GM12873 (cell line): ENCODE results near the gene FEV.

ENCODE experiments used
- TF ChIP-seq, protein P1 (sequence below): IDR thresholded peaks from 2 replicates; pipeline ENCODE4 v1.5.1; 2012; ENCODE audit warnings: low read depth, mild to moderate bottlenecking, moderate library complexity, low read length, control low read depth; ENCODE audit not compliant: insufficient read depth; ENCODE audit errors: missing control alignments

FEV gene

DNA sequence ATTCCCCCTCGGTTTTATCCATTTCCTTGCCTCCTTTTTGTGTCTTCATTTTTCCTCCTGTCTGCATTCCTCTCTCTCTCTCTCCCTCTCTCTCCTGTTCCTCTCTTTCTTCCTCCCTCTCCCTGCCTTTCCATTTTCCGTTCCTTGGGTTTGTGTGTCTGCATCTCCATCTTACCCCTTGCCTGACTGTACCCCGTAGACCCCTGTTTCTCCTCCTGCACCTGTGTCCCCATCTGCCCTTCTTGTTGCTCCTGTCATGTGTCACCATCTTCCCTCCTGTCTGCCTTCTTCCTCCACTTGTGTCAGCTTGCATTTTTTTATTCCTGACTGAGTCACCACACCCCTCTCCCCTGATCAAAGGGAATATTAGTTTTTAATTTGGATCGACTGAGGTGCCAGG lies 23.8 kb downstream of the FEV start:
- TF ChIP-seq, protein P1, sequence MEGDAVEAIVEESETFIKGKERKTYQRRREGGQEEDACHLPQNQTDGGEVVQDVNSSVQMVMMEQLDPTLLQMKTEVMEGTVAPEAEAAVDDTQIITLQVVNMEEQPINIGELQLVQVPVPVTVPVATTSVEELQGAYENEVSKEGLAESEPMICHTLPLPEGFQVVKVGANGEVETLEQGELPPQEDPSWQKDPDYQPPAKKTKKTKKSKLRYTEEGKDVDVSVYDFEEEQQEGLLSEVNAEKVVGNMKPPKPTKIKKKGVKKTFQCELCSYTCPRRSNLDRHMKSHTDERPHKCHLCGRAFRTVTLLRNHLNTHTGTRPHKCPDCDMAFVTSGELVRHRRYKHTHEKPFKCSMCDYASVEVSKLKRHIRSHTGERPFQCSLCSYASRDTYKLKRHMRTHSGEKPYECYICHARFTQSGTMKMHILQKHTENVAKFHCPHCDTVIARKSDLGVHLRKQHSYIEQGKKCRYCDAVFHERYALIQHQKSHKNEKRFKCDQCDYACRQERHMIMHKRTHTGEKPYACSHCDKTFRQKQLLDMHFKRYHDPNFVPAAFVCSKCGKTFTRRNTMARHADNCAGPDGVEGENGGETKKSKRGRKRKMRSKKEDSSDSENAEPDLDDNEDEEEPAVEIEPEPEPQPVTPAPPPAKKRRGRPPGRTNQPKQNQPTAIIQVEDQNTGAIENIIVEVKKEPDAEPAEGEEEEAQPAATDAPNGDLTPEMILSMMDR, result no peak

DNA sequence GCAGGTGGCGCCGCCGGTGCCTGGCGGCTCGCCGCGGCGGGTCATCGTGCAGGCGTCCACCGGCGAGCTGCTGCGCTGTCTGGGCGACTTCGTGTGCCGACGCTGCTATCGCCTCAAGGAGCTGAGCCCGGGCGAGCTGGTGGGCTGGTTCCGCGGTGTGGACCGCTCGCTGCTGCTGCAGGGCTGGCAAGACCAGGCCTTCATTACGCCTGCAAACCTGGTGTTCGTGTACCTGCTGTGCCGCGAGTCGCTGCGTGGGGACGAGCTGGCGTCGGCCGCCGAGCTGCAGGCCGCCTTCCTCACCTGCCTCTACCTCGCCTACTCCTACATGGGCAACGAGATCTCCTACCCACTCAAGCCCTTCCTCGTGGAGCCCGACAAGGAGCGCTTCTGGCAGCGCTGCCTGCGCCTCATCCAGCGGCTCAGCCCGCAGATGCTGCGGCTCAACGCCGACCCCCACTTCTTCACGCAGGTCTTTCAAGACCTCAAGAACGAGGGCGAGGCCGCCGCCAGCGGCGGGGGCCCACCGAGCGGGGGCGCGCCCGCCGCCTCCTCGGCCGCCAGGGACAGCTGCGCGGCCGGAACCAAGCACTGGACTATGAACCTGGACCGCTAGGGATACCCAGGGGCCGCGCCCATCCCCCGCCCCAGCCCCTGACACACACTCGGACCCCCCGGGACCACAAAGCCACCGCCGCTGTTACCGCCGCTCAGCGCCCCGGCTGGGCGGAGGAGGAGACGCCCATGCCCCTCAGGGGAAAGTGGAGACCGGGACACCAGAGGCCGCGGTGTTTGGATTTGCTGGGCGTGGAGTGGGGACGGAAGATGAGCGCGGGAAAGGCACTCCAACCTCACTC lies 24.4 kb downstream of the FEV start:
- TF ChIP-seq, protein P1, result no peak

DNA sequence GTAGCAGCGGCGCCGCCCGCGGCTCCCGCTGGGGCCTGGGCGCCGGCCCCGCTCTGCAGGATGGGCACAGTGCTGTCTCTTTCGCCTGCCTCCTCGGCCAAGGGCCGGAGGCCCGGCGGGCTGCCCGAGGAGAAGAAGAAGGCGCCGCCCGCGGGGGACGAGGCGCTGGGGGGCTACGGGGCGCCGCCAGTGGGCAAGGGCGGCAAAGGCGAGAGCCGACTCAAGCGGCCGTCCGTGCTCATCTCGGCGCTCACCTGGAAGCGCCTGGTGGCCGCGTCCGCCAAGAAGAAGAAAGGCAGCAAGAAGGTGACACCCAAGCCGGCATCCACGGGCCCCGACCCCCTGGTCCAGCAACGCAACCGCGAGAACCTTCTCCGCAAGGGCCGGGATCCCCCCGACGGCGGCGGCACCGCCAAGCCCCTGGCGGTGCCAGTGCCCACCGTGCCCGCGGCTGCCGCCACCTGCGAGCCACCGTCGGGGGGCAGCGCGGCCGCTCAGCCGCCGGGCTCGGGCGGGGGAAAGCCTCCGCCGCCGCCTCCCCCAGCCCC lies 25.1 kb downstream of the FEV start:
- TF ChIP-seq, protein P1, result no peak

DNA sequence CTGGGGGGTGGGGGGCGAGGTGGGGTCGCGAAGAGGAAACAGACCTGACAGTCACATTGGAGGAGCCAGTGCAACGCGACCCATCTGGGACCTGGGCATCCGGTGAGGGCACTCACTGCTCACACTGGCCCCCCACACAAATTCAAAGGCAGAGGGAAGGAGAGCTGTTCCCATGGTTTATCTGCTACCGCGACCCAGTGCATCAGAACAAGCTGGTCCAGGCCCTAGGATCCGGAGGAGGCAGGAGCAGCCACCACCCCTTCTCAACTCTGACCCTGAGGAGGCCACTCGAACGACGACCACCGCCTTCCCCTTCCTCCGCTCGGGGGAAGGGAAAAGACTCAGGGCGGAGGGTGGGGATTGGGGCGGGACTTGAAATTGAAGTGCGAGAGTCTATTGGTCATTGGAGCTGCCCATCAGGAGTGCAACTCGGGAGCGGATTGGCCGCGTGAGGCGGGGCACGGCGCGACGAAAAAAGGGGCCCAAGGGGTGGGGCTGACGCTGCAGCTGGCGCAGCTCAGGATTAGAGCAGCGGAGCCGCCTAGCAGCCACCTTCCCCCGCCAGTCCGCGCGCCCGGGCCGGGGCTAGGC lies 25.7 kb downstream of the FEV start, which contains the start of gene CDK5R2:
Gene CDK5R2 (plus strand): TSS at position 526 of the 591 bp plus-strand sequence. CDS start 155 bp downstream, outside the sequence.
- TF ChIP-seq, protein P1, result no peak

DNA sequence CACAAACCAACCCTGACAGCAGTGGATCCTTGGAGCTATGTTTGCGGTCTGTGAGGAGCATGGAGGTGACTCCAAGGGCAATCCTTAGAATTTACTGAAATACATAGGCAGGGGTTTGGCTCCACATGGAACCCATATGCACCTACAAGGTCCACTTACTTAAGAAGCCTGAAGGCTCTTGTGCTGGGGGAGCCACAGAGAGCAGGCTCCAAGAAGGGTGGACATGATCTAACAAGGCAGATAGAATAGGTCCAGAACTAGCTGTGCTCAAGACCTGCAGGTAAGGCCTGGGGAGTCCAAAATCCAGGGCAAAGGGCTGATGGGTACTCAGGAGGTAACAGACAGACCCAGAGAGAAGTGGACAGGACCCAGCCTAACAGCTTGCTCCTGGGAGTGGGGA lies 26.7 kb downstream of the FEV start:
- TF ChIP-seq, protein P1, result no peak

DNA sequence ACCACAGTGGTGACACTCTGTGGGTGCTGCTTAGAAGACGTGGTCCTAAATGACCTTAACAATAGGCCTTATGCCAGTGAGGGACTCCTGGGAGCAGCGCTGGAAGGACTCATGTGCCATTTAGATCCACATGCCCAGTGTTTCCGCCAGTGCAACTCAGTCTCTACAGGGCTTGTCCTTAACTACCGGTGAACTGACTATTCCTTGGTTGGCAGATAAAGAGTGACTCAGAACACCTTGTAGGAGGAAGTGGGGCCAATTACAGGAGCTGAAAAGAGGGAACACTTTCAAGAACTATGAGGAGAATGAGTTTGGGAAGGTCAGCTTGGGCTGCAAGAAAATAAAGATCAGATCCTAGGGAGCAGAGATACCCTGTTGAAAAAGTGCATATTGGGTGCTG lies 27.3 kb downstream of the FEV start:
- TF ChIP-seq, protein P1, result no peak

DNA sequence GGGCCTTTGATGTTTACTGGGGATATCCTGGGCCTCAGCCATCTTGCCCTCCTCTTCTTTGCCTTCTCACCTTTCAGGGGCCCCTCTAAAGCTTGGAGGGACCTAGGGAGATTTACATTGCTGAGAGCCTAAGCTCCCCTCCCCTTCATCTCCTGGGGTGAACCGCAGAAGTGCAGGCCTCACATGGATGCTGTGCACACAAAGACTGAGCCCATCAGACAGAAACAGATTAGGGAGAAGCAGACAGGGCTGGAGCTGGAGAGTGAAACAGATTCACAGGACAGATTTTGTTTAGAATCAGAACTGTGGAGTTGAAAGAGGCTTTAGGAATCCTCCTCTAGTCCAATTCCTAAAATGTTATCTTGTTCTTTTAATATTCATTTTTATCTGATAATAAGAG lies 28.9 kb downstream of the FEV start:
- TF ChIP-seq, protein P1, result no peak
